GM10266 (cell line): ENCODE measurements around the gene MESP2.

Experiments
- DNase-seq: peaks from one replicate; pipeline ENCODE4 v3.0.0; 2012; ENCODE audit errors: extremely low spot score
- TF ChIP-seq, protein P1 (sequence below): IDR thresholded peaks from 2 replicates; pipeline ENCODE4 v1.5.1; 2012; ENCODE audit warnings: mild to moderate bottlenecking, low read depth; ENCODE audit not compliant: control insufficient read depth, insufficient read depth; ENCODE audit errors: missing control alignments

MESP2 gene

DNA sequence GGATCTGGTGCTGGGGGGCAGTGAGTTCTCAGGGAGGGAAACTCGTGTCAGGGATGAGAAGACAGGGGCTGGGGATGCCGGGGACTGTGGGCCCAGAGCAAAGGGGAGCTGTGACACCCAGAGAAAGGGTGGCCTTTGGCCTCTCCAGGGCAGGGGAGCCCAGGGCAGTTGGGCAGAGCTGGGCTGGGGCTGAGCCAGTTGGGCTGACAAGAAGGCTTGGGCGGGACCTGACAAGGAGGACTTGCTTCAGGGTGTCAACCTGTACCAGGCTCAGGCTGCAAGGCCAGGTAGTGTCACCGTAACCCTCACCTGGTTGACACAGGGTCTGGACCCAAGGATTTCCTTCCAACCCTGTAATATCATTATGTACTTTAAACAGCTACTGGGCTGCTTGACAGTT, 51.7 kb downstream of the MESP2 start:
- TF ChIP-seq, protein P1, sequence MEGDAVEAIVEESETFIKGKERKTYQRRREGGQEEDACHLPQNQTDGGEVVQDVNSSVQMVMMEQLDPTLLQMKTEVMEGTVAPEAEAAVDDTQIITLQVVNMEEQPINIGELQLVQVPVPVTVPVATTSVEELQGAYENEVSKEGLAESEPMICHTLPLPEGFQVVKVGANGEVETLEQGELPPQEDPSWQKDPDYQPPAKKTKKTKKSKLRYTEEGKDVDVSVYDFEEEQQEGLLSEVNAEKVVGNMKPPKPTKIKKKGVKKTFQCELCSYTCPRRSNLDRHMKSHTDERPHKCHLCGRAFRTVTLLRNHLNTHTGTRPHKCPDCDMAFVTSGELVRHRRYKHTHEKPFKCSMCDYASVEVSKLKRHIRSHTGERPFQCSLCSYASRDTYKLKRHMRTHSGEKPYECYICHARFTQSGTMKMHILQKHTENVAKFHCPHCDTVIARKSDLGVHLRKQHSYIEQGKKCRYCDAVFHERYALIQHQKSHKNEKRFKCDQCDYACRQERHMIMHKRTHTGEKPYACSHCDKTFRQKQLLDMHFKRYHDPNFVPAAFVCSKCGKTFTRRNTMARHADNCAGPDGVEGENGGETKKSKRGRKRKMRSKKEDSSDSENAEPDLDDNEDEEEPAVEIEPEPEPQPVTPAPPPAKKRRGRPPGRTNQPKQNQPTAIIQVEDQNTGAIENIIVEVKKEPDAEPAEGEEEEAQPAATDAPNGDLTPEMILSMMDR = no peak
- no peak for DNase-seq
